IgD-negative memory B cell (primary cell): ENCODE measurements around the gene SSTR3. TPM values are rescaled to one million over a fixed set of nuclear protein-coding genes. Genes with fewer than 3 reads are reported as not detected.
A peak's percentile ranks its signal among the peaks of the same experiment; 100 is the strongest.

Experiments used
- H3K27ac Mint-ChIP-seq, 3 donors: one replicate each; pipeline ENCODE4 v1.8.0; 2020 to 2022; ENCODE audit warnings: mild to moderate bottlenecking in 3 of 3, mixed read lengths in 3 of 3, moderate library complexity in 1 of 3
- H3K27me3 Mint-ChIP-seq: one replicate; pipeline ENCODE4 v1.8.0; 2021; ENCODE audit warnings: mixed read lengths
- H3K36me3 Mint-ChIP-seq: one replicate; pipeline ENCODE4 v1.8.0; 2020; ENCODE audit warnings: mild to moderate bottlenecking, mixed read lengths
- H3K4me1 Mint-ChIP-seq, 3 donors: one replicate each; pipeline ENCODE4 v1.8.0; 2020 to 2022; ENCODE audit warnings: mixed read lengths in 3 of 3, mild to moderate bottlenecking in 1 of 3
- H3K4me3 Mint-ChIP-seq, 4 donors: one replicate each; pipeline ENCODE4 v1.8.0; 2020 to 2022; ENCODE audit warnings: mild to moderate bottlenecking in 4 of 4, mixed read lengths in 4 of 4, moderate library complexity in 3 of 4
- H3K9me3 Mint-ChIP-seq, 3 donors: one replicate each; pipeline ENCODE4 v1.8.0; 2020 to 2021; ENCODE audit warnings: mixed read lengths in 3 of 3, mild to moderate bottlenecking in 1 of 3
- polyA plus RNA-seq: library from polyadenylated mRNA; unstranded; fragments of 300-500 nt; fragmentation: Illumina TruSeq; gene quantifications from one replicate; pipeline ENCODE4 v1.2.3, GENCODE V29; 2021

Gene SSTR3
- polyA plus RNA-seq, 1 donor from 2014 or later: 0.95 TPM

DNA sequence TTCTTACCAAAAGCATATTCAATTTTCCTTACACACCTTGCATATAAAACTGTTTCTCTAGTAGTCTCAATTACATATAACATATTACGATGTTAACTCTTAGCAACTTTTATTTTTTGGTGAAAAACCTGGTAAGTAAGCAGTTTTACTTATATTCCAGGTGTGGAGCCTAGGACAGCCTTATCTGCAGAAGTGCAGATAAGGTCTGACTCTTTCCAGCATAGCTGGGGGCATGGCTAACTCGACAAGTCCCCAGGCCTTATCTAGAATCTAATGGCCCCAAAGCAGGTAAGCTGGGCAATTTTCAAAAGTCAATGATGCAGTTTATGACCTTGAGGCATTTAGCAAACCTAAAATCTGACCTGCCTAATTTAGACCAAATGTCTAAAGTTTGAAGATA, 20.1 kb downstream of the SSTR3 start:
- Mint-ChIP-seq H3K36me3 (peaks cover 2% of the 10 kb centered on the region), H3K27ac (no peak overlapping the region), H3K9me3 (no peaks in the 10 kb centered on the region)

DNA sequence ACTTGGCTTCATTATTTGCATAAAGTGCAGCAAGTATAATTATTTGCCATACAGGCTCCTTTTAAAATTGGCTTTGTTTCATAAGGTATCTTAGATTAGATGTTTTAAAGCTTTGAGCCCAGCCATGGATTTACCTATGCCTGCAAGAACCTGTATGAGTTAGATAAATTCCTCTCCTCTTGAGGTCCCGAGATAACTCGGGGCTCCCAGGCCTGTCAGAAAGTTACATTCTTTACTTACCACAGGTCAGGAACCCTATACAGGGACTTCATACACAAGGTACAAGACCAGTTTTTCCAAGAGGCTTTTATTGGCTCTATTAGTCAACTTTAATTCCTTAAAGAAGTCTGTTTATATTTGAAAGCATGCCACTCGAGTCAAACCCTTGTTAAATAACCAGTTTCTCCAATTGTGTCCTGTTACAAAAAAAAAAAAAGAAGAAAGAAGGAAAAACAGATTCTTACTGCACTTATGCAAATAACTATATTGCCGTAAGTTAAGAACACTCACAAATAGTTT, 22.0 kb downstream of the SSTR3 start:
- Mint-ChIP-seq H3K27ac (no peak overlapping the region), H3K27me3 (peaks cover 1% of the 10 kb centered on the region), H3K4me3 (no peak overlapping the region), H3K9me3 (no peaks in the 10 kb centered on the region), H3K4me1 (peaks cover 13 to 14% (median 14%) of the 10 kb centered on the region in 3 donors), H3K36me3 (peaks cover 2% of the 10 kb centered on the region)

More for the DNA sequence above, 20.1 kb downstream of the SSTR3 start:
- peaks cover 4 to 9% (median 6%) of the 10 kb centered on the region in 3 donors for H3K4me1 Mint-ChIP-seq
- no peaks in the 10 kb centered on the region for H3K27me3 Mint-ChIP-seq
- no peak overlapping the region for H3K4me3 Mint-ChIP-seq

DNA sequence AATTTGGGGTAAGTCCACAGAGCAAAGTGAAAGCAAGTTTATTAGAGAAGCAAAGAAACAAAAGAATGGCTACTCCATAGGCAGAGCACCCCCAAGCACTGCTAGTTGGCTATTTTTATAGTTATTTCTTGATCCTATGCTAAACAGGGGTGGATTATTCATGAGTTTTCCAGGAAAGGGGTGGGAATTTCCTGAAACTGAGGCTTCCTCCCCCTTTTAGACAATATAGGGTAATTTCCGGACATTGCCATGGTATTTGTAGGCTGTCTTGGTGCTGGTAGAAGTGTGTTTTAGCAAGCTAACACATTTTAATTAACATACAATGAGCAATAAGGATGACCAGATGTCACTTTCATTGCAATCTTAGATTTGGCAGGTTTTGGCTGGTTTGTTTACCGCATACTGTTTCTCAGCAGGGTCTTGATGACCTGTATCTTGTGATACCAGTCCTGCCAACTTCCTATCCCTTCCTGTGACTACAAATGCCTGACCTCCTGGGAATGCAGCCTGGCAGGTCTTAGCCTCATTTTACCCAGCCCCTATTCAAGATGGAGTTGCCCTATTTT, 23.3 kb downstream of the SSTR3 start:
- Mint-ChIP-seq H3K27ac (no peak overlapping the region), H3K4me1 (peaks cover 12 to 14% (median 12%) of the 10 kb centered on the region in 3 donors), H3K4me3 (no peak overlapping the region), H3K27me3 (peaks cover 1% of the 10 kb centered on the region), H3K9me3 (no peaks in the 10 kb centered on the region), H3K36me3 (peaks cover 2% of the 10 kb centered on the region)

DNA sequence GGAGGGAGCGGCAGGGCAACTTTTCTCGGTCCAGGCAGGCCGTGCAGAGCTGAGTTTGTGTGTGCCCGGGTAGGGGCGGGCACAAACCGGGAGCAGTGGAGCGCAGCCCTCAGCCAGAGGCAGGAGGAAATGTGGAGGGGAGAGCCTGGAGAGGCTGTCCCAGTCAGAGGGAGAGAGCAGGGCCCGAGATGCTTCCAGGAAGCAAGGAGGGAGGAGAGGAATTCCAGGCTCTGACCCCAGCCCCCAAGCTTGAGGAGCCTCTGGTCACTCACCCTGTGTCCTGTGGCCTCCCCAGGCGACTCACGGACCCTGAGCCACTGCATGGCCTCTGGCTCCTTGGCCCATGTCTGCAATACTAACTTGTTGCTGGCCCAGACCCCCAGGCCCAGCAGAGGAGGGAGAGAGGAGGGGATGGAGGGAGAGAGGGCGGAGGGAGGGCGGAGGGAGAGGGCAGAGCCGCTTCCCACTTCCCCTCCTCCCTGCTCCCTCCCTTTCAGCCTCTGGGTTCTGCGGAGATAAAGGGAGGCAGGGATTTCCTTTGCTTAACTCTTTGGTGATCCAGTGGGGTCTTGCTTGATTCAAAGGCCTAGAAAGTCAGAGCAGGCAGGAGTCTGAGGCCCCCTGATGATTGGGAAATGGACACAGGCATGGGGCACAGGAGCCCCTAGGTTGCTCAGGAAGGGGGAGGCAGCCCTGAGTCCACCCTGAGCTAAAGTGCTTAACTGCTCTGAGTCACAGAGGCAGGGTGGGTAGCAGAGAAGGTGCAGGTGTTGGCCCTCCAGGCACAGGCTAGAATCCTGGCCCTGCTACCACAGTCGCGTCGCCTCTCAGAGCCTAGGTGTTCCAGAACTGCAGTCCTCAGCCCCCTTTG, 24.2 kb downstream of the SSTR3 start, which contains the start of gene C1QTNF6:
C1QTNF6 (minus strand) TSS at position 357 of the 871 bp plus-strand sequence; CDS start at position 323, 34 bp downstream.
- Mint-ChIP-seq H3K36me3 (peaks cover 5% of the 10 kb centered on the region), H3K4me3 (no peak within 1 kb of the TSS), H3K27ac (no peak within 1 kb of the TSS), H3K4me1 (peaks cover 6 to 14% (median 9%) of the 10 kb centered on the region in 3 donors), H3K9me3 (no peaks in the 10 kb centered on the region), H3K27me3 (peaks cover 1% of the 10 kb centered on the region)

DNA sequence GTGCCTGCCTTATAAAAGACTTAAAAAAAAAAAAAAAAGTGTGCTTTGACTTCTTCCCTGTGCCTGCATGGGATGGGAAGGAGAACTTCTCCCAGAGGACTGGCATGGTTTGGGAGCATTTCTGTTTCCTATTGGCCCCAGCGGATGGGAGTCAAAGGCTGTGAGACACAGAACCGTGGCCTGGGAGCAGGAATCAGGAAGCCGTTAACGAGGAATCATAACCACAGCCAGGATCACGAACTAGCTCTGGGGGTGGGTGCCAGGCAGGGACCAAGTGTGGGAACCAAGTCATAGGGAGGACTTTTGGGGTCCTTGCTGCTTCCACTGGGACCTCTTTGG, 24.8 kb downstream of the SSTR3 start:
- Mint-ChIP-seq H3K36me3 (peaks cover 5% of the 10 kb centered on the region), H3K4me1 (peaks cover 6 to 14% (median 9%) of the 10 kb centered on the region in 3 donors), H3K27me3 (peaks cover 1% of the 10 kb centered on the region), H3K9me3 (no peaks in the 10 kb centered on the region), H3K4me3 (no peak overlapping the region), H3K27ac (no peak overlapping the region)

DNA sequence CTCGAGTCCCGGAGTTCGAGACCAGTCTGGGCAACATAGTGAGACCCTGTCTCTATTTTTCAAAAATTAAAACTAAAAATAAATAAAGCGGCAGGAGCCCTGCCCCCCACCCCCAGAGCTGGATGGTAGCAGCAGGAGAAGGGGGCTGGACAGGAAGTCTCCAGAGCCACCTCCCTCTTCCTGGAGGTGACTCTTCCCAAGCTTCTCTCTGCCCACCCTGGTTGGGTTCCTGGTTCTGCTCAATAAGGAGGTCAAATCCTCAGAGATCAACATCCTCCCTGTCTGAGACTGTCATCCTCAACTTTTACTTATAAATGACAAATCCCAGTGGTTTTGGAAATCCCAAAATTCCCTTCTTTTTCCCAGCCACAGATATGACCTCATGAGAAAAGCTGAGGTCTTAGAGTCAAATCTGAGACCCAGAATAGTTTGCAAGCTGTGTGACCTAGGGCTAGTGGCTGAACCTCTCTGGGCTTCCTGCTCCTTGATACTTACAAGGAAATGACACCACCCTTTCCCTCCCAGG, 25.2 kb downstream of the SSTR3 start:
- Mint-ChIP-seq H3K4me1 (peaks cover 6 to 14% (median 9%) of the 10 kb centered on the region in 3 donors), H3K36me3 (peaks cover 5% of the 10 kb centered on the region), H3K27ac (no peak overlapping the region), H3K27me3 (peaks cover 1% of the 10 kb centered on the region), H3K4me3 (no peak overlapping the region), H3K9me3 (no peaks in the 10 kb centered on the region)

DNA sequence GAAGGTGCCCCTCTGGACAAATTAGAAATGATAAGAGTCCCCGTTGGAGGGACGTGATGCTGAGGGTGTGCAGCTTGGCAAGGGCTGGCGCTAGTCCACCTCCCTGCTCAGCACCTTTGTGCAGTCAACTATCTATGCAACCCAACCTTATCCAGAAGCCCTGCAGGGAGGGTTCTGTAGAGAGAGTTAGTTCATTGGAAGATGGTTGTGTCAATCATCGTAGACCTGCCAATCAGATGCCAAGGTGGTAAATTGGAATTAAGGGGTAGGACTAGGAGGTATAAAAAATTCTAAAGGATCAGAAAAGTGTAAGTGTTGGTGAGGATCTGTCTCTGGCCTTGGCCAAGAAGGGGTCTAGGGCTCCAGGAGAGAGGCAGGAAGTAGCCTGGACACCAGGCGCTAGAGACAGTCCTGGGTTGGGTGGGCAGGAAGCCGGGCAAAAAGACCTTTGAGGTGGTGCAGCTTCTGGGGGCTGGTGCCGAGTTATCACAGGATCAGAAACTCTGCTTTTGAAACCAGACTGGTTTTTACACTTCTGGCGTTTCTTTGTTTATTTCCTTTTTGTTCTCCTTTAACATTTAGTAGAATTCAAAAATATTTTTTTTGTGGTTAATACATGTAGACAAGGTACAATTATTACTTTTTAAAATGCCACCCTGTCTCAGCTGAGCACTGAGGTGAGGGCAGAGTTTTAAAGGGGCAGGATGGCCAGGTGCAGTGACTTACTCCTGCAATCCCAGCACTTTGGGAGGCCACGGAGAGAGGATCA, 25.9 kb downstream of the SSTR3 start:
- Mint-ChIP-seq H3K4me3 (peak overlapping the region in 1 of 4 donors; percentile 67), H3K9me3 (no peaks in the 10 kb centered on the region), H3K4me1 (peaks cover 6 to 14% (median 9%) of the 10 kb centered on the region in 3 donors), H3K27me3 (peaks cover 1% of the 10 kb centered on the region), H3K27ac (peak overlapping the region in 2 of 3 donors; percentile 59 to 74), H3K36me3 (peaks cover 3% of the 10 kb centered on the region)

DNA sequence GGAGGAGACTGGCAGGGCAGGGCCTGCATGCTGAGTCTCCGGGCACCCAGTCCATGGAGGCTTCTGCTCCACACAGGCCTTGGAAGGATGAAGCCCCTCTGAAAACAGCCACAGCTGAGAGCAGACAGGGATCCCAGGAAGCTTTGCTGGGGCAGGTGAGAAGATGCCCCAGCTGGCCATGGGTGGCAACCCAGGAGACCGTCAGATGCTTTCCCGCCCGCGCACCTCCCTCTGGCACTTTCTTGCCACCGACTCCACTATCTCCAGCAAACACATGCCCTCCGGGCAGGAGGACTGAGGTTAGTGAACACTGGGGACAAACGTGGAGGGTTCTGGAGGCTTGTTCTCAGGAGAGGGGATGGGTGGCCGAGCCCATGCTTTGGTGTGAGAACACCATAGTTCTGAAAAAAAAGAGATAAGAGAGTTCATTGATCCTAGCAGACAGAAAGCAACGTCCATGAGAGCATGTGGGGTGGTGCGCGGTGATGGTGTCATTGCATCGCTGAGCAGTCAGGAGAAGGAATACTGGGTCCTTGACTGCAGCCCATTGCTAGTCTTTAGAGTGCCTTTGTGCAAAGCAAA, 26.5 kb downstream of the SSTR3 start:
- no peaks in the 10 kb centered on the region for H3K9me3 Mint-ChIP-seq
- peaks cover 1% of the 10 kb centered on the region for H3K27me3 Mint-ChIP-seq
- peaks cover 6 to 14% (median 9%) of the 10 kb centered on the region in 3 donors for H3K4me1 Mint-ChIP-seq
- no peak overlapping the region for H3K4me3 Mint-ChIP-seq
- peak overlapping the region in 2 of 3 donors; percentile 39 to 59 for H3K27ac Mint-ChIP-seq
- peaks cover 5% of the 10 kb centered on the region for H3K36me3 Mint-ChIP-seq

DNA sequence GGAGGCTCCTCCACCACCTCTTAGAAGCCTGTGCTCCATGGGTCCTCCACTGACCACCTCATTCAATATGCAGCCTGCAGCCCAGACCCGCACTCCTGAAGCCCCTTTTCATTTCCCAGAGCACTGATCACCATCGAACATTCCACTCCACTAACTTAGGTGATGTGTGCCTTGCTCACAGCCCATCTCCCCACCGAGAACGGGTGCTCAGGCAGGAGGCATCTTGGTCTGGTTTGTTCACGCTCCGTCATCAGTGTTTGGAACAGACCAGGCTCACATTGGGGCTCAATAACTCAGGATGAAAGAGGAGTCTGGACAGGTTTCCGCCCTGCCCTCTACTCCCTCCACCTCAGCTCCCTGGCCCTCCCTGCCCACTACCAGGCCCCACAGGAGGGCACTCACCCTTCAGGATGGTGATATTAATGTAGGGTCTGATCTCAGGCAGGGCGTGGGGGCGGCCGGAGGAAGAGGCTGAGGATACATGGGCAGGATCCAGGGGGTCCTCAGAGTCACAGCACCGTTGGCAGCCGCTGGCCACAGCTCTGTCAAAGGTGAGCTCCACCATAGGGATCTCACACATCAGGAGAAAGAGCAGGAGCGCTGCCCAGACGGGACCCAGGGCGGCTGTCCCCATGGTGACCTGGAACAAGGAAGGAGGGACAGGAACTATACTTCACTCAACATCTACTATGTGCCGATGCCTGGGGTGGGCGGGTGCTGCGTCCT, 27.3 kb downstream of the SSTR3 start:
- peaks cover 6 to 14% (median 9%) of the 10 kb centered on the region in 3 donors for H3K4me1 Mint-ChIP-seq

DNA sequence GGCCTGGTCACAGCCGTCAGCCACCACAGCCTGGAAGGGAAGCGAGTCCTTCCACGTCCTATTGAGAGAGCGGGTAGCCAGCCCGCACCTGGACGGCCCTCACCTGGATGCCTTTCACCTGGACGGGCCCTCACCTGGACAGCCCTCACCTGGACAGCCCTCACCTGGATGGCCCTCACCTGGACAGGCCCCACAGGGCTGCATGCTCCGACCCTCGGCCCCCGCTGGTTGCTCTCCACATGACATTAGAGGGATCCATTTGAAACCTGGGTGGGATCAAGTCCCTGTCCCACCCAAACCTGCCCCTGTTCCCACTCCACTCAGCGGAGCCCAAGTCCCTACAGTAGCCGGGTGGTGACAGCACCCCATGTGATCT, 27.9 kb downstream of the SSTR3 start:
- Mint-ChIP-seq H3K36me3 (peaks cover 5% of the 10 kb centered on the region), H3K27ac (no peak overlapping the region), H3K4me1 (peaks cover 6 to 14% (median 9%) of the 10 kb centered on the region in 3 donors), H3K27me3 (peaks cover 1% of the 10 kb centered on the region), H3K9me3 (no peaks in the 10 kb centered on the region), H3K4me3 (no peak overlapping the region)

More for the DNA sequence above, 27.3 kb downstream of the SSTR3 start:
- Mint-ChIP-seq H3K36me3 (peaks cover 5% of the 10 kb centered on the region), H3K4me3 (no peak overlapping the region), H3K27ac (peak overlapping the region in 2 of 3 donors; percentile 18 to 22), H3K27me3 (peaks cover 1% of the 10 kb centered on the region), H3K9me3 (no peaks in the 10 kb centered on the region)

DNA sequence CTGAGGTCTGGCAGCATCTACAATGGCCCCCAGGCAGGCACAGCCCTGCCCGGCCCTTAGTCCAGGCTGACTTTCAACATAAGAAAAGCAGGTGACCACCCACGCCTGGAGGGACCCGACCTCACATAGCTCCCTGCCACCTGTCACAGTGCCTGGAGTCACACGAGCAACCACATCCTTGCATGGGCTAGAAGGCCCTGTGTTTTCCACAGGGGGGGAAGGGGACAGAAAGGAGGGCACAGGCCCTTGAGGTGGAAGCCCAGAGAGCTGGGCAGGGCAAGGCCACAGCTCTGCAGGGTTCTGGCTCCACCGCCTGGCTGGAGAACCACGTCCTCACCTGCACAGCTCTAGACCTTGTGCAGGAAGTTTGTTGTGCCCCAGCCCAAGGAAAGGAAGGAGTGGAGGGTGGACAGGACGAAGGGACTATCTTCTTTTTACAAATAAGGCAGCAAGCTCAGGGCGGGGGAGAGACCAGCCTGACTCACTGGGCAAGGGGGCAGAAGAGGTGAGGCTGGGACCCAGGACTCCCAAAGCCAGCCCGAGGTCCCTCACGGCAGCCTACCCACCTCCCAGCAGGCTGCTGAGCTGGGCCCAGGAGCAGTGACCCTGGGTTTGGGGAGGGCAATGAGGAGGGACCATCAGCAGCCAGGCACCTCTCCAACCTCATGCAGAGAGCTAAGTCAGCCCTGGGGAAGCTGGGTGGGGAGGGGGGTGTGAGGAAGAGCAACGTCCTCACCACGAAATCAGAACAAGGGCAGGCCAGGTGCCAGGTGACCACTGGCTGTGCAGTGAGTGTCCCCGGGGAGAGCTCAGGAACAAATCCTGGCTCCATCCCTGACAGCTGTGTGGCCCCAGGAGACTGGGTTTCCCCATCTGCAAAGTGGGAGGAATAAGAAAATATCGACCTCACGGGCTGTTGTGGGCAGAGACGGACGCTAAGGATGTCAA, 28.6 kb downstream of the SSTR3 start:
- Mint-ChIP-seq H3K4me3 (no peak overlapping the region), H3K27me3 (peaks cover 1% of the 10 kb centered on the region), H3K4me1 (peaks cover 6 to 14% (median 9%) of the 10 kb centered on the region in 3 donors), H3K36me3 (peaks cover 5% of the 10 kb centered on the region), H3K27ac (no peak overlapping the region), H3K9me3 (no peaks in the 10 kb centered on the region)

DNA sequence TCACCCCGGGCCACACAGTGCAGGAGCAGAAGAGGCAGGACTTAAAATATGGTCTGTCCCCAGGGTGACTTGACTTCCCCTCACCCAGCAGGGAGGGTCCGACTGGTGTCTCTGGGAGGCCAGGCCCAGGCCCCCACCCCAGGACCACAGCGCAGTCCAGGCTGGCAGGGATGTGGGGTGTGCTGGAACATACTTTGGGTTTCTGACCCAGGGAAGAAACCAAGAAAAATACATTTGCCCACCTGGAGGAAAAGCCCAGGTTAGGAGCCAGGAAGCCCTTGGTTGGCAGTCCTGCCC, 29.4 kb downstream of the SSTR3 start:
- peaks cover 1% of the 10 kb centered on the region for H3K27me3 Mint-ChIP-seq
- H3K4me1 Mint-ChIP-seq: peaks cover 6 to 14% (median 9%) of the 10 kb centered on the region in 3 donors
- H3K27ac Mint-ChIP-seq: no peak overlapping the region
- no peaks in the 10 kb centered on the region for H3K9me3 Mint-ChIP-seq
- H3K36me3 Mint-ChIP-seq: peaks cover 5% of the 10 kb centered on the region
- no peak overlapping the region for H3K4me3 Mint-ChIP-seq
